NCI-H82 treated with DMSO at 0.1 percent for 48 hours (cell line): ENCODE results near the gene PRDM9.
"Not testable (repeated sequence)": the region's sequence is repeated elsewhere in the genome, so short reads cannot be mapped to it uniquely, and the experiment has no call there.

ENCODE experiments used
- DNase-seq: peaks from one replicate; lab custom pipeline; 2025; ENCODE audit not compliant: unreplicated experiment; lab: John Stamatoyannopoulos, UW

The PRDM9 gene

DNA sequence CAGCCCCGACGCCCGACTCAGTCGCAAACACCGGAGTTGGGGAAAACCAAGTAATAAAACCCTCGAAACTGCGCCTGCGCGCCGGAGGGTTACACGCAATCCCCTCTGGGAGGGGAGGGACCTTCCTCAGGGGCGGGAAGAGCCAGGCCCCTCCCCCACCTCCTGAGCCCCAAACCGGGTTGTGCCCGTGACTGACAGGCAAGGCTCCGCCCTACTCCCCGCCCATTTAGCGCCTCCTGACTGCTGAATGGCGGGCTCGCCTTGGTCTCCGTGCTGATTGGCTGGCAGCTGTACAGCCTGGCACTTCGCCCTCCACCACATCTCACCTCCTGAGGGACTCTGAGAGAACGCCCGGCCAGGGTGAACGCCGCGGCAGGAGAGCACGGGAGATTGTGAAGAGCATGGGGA lies at the start of gene PRDM9:
Gene PRDM9 (plus strand): TSS at position 332 of the 408 bp plus-strand sequence. CDS start 1,425 bp downstream, outside the sequence.
- no peak for DNase-seq

DNA sequence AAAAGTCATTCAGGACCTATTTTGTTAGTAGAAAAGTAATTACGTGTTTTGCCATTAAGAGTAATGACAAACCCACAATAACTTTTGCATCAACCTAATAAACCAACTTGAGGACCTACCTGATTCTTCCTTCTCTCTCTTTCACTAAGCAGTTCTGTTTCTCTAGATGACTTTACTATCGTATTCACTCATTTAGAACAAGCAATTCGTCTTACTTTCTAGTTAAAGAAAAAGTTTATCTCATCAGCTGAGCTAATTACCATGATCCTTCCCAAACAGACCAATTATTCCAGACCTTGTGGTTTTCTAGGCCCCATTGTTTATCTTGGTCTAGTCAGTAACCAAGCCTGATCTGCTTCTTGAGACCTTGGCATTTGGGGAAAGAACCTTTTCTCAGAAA lies 49.6 kb upstream of the PRDM9 start:
- no peak for DNase-seq

DNA sequence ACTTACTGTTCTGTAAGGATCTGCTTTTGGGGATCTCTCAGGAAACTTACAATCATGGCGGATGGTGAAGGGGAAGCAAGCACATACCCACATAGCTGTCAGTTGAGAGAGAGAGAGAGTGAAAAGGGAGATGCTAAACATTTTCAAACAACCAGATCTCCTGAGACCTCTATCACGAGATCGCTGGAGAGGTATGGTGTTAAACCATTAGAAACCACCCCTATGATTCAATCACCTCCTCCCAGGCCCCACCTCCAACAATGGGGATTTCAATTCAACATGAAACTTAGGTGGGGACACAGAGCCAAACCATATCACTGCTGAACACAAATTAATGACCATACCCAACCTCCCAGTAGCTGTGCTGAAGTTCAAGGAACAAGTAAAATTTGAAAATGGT lies 48.2 kb upstream of the PRDM9 start:
- DNase-seq, result no peak

DNA sequence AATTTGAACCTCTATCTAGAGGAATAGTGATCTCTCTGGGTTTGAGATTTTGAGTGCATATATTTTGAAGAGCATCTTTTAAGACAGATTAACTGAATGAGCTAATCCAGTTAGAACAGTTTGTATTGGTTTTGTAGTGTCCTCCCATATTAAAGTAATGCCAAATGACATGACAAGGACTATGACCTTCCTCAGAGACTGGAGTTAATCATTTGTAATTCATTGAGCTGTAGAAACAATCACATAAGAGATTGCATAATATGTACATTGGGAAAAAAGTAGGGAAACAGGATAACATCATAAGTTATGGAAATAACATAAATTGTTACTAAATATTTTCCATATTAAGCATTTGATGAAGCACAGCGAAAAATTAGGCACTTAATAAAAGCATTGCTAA lies 45.8 kb upstream of the PRDM9 start:
- no peak for DNase-seq

DNA sequence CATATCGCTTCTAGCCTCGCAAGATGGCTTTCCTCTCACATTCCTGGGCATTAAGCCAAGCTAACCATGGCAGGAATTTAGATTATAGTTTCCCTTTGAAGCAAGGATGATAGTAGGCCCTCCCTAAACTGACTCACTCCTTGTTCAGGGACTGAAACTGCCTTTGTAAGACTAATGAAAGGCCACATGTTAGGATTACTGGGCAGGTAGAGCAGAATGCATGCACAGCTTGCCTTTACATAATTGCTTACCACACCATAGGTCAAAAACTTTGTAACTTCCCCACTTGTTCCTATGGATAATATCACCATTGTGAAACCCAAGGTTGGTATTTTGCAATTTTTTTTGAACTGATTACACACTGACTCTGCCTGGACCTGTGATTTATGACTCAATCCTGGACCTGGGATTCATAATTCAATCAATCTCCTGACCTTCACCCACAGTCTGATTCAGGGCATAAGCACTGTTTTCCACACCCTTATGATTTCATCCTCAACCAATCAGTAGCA lies 41.0 kb upstream of the PRDM9 start:
- no peak for DNase-seq

DNA sequence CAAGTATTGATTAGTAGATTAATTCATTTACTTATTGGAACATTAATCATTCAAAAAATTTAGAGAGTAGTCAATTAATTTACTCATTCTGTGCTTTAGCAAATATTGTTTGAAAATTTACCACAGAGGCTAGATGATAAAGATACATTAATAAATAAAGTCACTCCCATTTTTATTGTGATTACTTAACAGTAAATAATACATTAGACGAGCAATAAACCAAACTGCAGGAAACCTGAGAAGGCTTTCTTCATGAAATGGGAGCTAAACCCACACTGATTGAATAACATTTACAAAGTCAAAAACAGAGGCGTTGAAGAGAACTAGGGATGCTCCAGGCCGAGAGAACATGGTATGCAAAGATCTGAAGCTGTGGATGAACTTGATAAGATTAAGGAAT lies 38.8 kb upstream of the PRDM9 start:
- DNase-seq, result no peak

DNA sequence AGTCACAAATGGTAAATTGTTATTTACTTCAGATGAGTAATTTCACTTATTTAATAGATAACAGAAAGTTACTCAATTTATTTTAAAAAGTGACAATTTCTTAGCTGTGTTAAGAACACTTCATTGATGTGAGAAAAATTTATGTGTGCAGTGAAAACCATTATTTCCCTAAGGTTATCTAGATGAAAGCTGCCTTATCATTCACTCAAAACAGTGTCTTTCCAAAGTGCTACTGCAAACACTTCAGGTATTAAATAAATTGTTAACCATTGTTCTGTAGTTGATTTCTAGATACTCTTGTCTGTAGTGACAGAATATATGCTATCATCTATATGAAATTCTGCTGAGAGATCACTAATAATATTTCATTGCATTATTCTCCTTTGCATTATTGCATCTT lies 33.5 kb upstream of the PRDM9 start:
- DNase-seq, result no peak

DNA sequence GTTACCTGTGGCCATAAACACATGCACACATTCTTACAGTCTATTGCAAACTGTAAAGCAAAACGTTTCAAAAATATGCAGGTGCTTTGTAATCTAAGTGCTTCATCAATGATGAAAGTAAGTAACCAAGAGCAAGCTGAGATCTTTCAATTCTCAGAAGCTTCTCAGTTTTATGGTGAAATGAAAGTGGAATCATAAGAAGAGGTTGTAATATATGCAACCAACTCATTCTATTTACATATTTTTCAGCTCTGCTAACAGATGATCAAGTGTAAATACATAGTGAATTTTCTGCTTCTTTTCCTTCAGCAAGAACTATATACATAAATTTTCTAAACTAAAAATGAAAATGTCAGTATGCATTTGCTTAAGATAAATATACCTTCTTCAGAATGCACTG lies 33.1 kb upstream of the PRDM9 start:
- no peak for DNase-seq

DNA sequence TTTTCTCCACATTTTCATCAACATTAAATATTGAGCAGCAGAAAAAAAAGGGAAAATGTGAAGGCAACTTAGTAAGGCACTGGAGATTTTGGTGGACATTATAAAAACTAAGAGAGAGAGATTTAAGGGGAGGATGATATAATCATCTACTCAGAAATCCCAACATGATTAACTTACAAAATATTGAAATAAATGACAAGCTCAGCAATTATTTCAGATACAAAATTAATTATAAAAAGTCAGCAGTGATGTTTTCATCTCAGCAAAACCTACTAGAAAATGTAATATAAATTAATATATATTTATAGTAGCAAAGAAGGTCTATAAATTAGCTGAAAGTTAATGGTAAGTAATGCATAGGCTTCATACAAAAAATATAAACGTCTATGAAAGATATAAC lies 30.8 kb upstream of the PRDM9 start:
- no peak for DNase-seq

DNA sequence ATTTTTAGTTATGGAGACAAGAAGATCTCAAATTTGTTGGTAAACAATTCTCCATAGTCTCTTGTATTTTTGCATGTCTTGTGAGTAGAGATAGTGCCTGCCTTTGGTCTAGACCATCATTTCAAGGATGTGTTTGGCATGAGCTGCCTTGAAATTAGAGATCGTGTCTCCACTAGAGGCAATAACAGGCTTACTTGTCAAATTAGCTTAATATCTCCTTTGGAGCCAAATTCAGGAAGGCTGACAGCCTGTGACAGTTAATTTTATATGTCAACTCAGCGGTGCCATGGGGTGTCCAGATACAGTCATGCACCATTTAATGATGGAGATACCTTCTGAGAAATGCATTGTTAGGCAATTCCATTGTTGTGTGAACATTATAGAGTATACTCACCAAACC lies 24.8 kb upstream of the PRDM9 start:
- DNase-seq, result no peak

DNA sequence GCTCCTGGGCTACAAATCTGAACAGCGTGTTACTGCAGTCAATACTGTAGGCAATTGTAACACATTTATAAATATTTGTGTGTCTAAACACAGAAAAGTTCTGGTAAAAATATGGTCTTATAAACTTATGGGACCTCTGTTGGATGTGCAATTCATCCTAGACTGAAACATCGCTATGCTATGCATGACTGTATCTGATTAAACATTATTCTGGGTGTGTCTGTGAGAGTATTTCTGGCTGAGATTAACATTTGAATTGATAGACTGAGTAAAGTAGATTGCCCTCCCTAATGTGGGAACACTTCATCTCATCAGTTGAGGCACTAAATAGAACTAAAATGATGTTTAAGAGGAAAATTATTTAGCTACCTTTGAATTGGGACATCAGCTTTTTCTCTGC lies 24.3 kb upstream of the PRDM9 start:
- DNase-seq, result no peak

DNA sequence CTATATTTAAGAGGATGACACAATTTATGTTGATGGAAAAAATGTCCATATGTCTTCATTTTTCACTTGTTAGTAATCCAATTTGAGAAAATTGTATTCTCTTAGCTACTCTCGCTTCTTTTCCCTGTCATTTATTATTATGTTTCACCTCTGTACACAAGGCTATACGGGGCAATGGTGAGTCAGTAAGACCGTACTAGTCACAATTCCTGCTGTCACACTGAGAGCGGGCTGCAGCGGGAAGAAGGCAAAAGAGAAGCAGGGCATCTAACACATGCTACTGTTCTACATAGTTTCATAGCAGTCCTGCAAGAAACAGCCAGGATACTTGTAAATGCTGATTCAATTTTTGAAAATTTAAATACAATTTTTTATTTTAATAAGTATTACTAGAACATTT lies 23.3 kb upstream of the PRDM9 start:
- DNase-seq, result no peak

DNA sequence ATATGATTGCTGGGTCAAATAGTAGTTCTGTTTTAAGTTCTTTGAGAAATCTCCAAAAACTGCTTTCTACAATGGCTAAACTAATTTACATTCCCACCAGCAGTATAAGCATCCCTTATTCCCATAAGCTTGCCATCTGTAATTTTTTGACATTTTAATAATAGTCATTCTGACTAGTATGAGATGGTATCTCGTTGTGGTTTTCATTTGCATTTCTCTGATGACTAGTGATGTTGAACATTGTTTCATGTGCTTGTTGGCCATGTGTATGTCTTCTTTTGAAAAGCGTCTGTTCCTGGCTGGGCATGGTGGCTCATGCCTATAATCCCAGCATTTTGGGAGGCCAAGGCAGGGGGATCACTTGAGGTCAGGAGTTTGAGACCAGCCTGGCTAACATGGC lies 21.2 kb upstream of the PRDM9 start:
- not testable (repeated sequence) for DNase-seq

DNA sequence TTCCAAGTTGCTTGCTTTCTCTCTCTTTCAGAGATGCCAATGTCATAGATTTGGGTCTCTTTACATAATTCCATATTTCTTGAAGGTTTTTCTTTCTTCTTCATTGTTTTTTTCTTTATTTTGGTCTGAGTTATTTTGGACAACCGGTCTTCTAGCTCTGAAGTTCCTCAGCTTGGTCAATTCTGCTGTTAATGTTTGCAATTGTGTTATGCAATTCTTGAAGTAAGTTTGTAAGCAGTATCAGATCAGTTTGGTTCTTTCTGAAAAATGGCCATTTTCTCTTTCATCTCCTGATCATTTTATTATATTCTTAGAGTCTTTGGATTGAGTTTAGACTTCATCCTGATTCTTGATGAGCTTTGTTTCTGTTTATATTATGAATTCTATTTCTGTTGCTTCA lies 16.4 kb upstream of the PRDM9 start:
- DNase-seq, result no peak

DNA sequence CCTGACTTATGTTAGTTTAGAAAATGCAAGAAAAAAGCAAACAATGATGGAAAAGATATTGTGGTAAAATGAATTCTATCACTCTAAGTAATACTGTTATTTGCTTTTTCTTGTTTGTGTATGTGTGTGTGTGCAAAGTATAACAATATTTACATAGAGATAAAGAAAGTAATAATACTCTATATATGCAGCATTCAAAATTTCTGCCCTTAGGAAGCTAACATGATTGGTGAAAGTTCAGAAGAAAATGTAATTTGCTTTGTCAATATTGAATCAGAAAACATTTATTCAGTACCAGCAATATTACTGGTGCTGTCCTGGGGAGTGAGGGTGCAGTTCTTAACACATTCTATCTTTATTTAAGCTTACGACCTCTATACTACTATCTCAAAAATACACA lies 12.9 kb upstream of the PRDM9 start:
- no peak for DNase-seq

DNA sequence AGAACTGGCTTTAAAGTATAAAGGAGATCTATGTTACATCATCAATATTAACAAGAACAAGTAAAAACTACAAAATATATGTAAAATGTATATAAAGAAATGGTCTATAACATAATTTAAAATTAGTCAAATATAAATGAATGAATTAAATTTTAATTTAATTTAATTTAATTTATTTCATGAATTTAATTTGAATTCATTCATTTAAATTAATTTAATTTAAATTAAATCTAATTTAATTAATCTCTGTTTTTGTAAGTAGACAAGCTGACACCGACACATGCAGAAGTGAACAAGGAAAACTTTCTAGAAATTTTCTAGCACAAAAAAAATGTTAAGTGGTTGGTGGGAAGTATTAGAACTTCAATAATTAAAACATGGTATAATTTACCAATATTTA lies 10.8 kb upstream of the PRDM9 start:
- DNase-seq, result no peak

DNA sequence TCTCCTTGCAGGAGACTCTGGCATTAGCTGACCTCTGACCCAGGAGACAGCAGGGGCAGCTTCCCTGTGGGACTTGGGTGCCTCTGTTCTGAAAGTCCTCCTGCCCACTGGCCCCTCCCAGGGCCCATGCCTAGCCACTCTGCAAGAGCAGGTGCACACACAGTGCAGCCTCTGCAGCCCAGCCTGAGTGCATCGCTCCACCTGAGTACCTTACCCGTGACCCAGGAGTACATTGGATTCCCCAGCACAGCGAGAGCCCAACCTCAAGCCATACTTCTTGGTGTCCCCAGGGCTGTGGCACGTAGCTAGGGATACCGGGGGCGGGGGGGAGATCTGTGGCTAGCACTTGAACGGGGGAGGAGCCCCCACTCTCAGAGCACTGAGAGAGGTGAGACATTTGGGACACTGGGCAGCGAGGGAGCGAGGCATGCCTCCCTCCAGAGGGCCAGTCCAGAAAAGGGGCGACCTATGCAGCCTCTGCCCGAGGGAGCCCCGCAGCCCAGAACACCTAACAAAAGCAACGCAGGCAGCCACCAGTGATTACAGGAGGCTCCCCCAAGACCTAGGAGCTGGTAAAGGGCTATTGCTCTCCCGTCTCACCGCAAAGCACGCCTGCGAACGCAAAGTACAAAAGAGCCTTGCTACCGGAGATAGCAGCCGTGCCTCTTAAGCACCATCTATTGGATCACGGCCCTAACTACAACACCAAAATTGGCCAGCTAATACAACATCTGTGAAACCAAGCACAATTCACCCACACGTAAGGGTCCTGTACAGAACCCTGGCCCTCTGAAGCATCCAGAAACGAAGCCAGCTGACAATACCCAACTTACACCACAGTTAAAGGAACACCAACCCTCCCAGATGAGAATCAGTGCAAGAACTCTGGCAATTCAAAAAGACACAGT lies 826 bp upstream of the PRDM9 start:
- DNase-seq, result no peak

DNA sequence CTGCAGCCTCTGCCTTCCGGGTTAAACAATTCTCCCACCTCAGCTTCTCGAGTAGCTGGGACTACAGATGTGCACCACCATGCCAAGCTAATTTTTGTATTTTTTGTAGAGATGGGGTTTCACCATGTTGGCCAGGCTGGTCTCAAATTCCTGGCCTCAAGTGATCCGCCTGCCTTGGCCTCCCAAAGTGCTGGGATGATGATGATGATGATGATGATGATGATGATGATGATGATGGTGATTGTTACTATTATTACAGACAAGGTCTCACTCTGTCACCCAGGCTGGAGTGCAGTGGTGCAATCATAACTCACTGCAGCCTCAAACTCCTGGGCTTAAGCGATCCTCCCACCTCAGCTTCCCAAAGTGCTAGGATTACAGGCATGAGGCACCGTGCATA lies 3.0 kb downstream of the PRDM9 start:
- not testable (repeated sequence) for DNase-seq

DNA sequence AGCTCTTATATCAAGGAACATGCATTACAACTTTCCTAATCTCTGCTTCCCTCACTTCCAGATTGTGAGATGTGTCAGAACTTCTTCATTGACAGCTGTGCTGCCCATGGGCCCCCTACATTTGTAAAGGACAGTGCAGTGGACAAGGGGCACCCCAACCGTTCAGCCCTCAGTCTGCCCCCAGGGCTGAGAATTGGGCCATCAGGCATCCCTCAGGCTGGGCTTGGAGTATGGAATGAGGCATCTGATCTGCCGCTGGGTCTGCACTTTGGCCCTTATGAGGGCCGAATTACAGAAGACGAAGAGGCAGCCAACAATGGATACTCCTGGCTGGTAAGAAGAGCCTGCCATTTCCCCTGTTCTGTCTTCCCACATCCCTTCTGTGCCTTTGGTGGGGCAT lies 15.1 kb downstream of the PRDM9 start:
- no peak for DNase-seq

DNA sequence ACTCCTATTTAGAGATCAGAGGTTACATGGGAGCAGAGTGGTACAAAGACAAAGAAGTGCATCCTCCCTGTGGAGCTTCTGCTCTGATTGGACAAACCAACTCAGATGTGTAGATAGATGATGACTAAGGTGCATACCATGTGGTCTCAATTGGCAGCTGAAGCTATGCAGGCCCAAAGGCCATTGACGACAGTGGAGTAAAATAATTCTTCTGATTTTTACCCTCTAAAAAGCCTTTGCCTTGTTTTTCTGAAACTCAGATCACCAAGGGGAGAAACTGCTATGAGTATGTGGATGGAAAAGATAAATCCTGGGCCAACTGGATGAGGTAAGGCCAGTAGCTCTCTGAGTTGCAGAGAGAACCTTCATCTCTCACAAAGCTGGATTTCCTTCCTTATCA lies 15.6 kb downstream of the PRDM9 start:
- no peak for DNase-seq

DNA sequence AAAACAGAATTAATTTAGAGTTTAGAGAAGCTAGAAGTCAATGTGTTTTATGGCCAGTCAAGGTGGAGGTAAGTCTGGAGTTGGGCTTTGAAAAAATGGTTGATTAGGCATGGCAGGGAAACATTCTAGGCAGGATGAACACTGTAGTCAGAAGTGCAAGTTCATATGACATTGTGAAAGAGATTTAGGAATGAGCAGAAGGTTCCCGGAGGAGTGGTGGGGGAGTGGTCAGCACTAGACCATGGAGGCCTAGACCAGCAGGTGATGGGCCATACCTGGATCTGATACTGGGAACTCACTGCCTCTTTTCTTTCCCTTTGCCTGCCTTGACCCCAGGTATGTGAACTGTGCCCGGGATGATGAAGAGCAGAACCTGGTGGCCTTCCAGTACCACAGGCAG lies 16.6 kb downstream of the PRDM9 start:
- DNase-seq, result no peak

DNA sequence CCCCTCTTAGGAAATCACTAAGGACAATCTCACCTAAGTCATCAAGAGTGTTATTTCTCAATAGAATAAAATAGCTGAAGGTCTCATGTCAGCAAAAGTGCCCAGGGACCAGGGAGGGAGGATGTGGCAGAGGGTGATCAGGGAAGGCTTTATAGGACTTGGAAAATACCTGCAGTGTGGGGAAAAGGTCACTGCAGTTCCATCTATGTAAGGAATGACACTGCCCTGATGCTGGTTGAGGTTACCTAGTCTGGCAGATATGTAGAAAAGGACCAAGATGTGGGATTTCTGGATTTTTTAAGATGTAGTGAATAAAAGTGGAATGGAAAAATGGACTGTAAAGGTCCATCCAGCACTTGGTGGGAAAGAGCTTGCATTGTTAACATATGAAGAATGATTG lies 18.3 kb downstream of the PRDM9 start:
- no peak for DNase-seq

DNA sequence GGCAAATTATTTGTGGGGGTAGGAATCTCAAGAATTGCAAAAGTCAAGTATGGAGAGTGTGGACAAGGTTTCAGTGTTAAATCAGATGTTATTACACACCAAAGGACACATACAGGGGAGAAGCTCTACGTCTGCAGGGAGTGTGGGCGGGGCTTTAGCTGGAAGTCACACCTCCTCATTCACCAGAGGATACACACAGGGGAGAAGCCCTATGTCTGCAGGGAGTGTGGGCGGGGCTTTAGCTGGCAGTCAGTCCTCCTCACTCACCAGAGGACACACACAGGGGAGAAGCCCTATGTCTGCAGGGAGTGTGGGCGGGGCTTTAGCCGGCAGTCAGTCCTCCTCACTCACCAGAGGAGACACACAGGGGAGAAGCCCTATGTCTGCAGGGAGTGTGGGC lies 19.2 kb downstream of the PRDM9 start:
- not testable (repeated sequence) for DNase-seq
